NCI-H524 treated with DMSO at 0.1 percent for 48 hours (cell line): ENCODE results near the gene PCTP.

Source experiments
- DNase-seq: peaks from one replicate; lab custom pipeline; 2025; lab: John Stamatoyannopoulos, UW

PCTP gene

DNA sequence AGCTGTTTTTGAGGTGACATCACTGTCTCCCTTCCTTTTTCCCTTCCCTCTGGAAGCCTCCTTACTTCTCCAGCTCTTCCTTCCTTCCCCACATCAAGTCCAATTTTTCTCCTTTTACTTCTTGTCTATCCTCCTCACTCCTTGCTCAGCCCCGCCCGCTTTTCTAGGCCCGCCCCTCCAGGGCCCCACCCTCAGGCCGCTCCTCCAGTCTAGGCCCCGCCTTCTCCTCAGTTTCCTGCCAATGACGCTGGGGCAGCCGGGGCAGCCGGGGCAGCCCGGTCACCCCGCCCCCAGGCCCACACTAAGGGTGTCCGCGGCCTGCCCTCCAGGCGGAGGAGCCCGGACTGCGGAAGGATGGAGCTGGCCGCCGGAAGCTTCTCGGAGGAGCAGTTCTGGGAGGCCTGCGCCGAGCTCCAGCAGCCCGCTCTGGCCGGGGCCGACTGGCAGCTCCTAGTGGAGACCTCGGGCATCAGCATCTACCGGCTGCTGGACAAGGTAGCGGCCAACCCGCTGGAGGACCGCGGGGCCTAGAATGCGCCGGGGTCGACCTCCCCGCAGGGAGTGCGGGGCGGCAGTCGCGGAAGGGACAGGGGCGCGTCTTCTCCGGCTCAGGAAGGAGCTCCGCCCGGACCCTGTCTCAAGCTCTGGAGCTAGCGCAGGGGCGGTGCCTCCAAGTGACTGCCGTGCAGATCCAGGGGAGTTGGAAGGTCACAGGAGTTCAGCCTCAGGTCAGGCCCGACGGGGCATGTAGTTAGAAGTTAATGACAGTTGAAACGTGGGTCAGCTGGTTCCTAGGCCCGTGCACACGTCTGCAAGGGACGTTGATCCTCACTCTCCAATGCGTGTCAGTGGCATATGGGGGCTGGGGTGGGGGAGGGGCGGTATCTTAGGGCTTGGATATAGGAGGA lies at the start of gene PCTP:
PCTP (plus strand) TSS at position 302 of the 908 bp plus-strand sequence; CDS start at position 355, 53 bp downstream.
- peak; percentile 77 for DNase-seq

DNA sequence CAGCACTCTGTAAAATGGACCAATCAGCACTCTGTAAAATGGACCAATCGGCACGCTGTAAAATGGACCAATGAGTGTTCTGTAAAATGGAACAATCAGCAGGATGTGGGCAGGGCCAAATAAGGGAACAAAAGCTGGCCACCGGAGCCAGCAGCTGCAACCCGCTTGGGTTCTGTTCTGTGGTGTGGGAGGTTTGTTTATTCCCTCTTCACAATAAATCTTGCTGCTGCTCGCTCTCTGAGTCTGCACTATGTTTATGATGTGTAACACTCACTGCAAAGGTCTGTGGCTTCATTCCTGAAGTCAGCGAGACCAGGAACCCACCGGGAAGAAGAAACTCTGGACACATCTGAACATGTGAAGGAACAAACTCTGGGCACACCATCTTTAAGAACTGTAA lies 48.7 kb upstream of the PCTP start:
- DNase-seq: no peak

DNA sequence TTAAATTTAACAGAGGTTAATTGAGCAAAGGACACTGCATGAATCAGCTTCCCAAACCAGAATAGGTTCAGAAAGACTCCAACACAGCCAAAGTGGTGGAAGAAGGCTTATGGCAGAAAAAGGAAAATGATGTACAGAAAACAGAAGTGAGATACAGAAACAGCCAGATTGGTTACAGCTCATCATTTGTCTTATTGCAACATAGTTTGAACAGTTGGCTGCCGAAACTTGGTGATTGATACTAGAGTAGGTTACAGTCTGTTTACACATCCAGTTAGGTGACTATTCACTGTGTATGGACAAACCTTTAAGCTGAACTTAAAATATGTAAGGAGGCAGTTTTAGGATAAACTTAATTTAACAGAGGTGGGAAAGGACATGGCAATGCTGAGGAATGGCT lies 46.5 kb upstream of the PCTP start:
- no peak for DNase-seq

DNA sequence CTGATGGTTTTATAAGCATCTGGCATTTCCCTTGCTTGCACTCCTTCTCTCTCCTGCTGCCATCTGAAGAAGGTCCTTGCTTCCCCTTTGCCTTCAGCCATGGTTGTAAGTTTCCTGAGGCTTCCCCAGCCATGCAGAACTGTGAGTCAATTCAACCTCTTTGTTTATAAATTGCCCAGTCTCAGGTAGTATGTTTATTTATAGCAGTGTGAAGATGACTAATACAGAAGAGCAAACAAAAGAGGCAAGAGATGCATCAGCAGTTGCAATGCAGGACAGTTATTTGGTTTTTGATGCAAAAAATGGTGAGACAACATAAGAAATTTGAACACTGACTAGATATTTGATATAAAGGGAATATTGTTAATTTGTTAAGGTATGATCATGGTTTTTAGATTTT lies 45.0 kb upstream of the PCTP start:
- no peak for DNase-seq

DNA sequence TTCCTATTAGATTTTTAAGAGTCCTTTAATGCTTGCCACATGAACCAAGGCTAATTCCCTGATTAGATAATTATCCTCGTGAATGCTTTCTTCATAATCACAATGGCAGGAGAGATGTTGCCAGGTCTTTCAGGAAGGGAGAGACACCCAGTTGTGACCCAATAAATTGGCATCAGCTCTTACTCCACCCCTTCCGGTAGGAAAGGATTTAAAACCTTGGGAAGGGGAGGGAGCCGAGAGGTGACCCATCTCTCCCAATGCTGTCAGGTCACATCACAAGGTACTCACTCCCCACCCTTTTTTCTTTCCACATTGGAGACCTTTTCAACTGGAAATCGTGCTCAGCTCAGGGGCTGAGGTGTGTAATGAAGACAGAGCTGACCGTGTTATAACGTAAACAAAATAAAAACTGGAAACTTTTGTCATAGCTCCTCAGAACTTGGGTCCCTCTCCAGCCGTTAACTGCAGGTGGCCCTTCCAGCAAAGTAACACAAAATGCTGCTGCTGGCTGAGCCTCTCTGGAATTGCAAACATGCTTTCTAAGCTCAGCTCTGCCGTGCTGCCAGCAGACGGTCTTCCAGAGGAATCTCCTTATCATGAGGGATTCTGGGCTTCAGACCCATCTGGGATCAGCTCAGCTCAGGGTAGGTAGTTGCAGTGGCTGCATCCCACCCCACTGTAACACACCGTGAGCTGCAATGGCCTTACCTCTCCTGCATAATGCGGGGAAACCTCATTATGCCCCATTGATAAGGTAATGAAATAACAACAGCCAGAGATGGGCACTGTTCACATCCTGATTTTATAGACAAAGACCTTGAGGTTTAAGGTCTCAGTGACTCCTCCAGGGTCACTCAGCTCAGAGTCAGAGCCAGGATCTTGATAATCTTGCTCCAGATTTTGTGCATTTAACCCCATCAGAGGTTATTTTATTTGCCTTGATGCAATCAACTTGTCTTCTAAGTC lies 43.8 kb upstream of the PCTP start:
- no peak for DNase-seq

DNA sequence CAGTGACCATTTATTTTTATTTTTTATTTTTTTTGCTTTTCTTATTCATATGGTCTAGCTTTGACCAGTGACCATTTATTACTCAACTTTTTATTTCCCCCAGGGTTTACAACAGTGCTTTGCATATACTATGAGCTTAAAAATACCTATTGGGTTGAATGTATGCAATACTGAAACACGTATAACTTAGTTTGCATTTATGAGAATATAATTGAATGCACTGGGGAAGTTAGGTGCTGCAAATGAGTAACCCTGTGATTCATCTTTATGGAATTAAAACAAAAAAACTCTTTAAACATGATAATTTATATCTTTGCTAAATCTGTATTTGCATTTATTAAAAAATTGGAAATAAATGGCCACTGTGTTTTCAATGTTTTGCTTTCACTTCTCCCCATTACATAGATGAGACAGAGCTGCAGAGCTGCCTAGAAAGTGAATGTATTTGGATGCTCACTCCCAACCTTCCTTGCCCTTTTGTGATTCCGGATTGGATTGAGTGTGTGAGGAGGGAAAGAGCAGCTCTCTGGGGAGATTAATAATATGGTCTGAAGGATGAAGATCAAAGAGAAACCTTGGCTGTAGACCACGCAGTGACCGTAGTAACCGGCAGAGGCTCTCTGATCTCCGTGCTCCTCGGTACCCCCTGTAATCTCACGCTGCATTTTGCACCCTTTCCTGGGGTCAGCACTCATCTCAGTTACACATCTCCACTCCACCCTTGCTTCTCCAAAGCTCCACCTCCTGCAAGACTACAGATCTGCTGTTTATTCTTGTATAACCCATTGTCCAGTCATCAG lies 42.5 kb upstream of the PCTP start:
- no peak for DNase-seq

DNA sequence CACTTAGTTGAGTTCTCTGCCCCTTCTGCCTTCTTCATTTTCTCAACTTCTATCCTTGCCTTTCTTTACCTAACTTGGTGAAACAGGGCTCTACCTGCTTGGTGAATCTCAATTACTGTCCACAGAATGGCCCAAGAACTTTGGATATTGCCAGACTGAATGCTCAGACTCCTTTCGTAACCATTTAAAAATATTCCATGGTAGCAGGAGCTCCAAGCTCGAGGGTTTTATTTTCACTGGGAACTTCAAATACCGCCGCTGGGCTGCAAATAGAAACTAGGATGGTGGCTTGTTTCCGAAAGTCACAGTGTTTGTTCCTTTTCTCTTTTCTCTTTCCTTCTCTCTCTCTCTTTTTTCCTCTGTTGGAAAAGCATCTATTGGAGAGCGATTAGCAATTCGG lies 41.4 kb upstream of the PCTP start:
- no peak for DNase-seq

DNA sequence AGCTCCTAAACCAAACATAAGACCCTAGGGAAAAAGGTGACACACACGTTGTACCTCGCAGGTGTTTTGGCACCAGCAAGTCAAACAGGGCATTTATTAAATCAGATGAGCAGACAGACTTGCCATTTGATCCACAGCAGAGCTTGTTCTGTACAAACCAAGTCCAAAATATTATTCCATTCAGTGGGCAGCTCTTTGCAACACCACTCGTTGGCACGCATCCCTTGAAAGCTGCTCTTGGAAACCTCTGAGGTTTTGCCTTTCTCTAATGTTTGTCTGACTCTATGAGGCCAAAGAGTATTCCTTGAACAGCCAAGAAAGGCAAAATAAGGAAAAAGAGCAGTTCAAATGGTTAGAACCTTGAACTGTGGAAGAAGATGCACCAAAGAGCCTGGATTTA lies 40.9 kb upstream of the PCTP start:
- DNase-seq: no peak

DNA sequence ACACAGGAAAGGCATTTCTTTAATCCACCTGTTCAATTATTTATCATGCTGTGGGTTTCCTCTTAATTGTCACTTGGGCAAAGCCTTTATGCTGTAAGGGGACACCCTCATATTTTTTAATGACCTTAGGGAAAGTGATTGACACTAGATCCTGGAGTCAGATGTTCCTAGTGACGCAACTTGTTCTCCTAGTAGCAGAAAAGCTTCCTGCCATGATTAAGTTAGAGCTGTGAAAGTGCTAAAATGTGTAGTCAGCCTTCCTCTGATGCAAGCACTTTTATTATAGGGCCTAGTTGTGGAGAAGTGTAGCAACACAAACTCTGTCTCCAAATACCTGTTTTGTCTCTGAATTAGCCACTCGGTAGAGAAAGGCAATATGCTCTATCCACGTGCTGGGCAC lies 40.4 kb upstream of the PCTP start:
- no peak for DNase-seq

DNA sequence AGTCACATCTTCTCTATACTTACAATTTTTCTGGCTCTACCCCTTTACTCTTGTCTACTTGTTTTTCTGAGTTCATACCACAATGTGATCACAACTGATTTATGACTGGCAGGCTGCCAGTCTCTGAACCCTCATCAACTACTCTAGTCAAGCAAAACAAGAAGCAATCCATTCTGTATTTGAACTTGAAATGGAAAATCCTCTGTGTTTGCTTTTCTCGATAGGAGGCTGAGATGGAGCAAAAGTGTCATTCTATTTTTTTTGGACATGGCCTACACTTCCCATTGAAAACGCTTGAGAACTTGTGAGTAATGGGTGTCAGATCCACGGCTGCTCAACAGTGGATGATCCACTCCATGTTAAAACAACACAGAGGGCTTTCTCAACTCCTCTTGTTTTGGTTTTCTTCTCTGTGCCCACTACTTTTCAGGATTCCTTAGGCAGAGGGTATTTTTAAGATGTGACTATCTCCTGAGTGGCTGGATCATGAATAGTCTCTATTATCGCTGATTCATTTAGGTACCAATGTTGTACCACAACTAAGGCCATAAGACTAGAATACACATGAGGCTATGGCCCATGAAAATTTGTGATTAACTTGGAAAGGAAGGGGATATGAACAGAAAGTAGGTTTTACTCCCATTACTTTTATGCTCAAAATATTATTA lies 39.9 kb upstream of the PCTP start:
- no peak for DNase-seq

DNA sequence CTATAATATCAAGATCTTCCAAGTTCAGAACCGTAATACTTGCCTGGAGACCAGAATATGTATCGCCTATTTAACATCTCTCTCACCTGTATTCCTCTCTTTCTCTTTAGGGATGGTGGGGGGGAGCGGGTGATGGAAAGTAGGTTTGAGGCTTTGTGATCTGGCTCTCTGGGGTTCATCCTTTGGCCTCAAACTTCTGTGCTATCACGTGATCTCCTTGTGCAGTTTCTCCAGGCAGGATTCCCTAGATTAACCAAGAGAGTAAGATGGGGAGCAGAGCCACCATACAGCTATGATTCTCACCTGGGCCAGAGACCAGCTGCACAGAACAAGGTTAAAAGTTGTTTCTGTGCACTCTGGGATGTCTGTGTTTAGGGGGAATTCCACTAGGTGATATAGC lies 33.4 kb upstream of the PCTP start:
- no peak for DNase-seq

DNA sequence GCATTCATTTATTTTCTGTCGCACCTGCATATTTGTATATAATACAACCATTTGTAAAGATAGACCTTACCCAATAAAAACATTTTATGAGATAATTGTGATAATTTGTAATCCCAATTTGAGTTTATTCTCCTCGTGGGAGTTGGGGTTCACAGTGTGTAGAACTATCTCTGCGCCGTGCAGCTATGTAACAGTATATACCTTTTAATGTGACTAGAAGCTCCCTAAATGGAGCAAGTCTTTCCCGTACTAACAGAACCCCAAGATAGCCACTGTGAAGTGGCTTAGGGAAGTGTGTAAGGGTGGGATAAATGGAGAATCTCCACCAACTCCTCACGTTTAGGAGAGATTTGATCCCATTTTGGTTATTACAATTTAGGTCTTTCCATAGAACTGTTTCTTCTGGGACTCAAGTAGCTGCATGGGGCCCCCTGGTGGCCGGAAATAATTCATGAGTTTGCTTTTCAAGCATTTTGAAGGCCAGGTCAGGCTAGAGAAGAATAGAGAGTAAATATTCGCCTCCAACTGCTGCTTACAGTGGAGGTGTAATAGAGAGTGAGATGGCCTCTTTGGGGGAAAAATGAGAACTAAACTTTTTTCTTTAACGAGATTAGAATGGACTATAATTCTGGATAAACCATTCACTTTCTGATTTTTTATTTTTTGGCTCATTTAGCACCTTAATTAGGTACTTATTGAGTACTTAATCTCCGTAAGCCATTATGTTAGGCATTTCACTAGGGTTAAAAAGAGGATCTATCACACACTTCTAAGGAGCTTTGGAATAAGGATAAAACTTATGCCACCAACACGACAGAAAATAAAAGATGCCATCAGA lies 32.7 kb upstream of the PCTP start:
- DNase-seq: peak; percentile 65

DNA sequence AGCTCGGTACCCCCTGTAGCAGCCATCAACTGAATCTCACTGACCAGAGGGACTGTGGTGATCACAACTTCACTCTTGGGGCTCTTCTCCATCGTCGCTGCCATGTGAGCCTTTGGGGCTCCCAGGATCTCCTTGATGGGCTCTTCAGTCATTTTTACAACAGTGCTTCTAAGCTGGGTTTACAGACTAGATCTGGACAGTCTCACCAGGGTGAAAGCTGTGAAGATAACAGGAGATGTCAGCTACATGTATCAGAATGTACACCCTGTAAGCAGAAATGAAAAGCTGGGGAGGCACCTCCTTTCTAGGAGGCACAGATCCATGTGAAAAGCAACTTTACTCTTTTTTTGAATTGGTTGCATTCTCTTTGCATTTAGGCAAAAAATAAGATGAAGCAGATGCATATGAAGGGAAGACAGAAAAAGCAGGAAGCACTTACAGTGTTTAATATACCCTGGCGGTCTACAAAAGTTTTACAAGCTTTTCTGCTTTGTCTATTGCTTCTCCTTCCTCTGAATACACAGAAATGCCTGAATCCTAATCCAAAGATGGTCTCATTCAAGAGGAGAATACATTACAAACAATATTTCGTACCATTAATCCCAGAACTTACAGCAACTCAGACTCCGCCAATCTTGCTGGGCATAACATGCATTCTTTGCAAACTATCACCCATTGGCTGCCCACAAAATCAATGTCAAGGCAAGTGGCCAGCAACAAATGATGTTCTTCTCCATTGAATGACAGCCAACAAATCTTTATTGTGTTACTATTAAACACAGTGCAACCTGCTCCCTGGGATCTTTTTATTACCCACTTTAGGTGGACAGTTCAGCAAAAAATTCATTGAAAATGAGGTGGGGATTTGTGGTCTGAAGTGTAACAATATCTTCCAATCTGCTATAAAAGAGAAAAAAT lies 29.7 kb upstream of the PCTP start:
- no peak for DNase-seq

DNA sequence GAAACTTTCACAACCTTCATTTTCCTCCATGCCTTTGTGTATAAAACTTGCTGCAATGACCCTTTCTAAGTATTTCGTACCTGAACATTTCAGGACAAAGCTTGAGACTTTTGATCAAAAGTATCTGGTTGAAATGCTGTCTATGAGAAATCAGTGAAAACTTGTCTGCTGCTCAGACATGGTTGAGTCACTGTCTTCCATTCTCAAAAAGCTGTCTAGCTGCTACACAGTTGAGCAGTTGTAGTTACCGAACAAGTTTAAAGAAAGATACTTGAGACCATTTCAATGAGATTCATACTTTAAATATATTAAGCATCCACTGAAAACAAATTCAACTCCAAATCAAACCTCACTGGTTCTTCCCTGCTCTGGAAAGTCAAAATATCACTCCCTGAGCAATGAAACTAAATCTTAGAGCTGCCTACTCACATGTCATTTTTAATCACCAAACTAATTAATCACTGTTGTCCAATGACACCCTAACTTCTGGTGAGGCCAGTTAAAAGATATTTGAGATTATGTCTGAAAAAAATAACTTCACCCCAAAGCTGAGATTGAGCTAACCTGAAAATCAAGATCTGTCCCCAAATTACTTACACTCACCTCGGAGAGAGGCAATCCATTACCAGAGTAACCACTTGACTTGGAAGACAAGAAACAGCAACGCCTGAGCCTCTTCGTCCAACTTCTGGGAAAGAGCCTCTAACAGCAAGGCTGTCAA lies 28.7 kb upstream of the PCTP start:
- no peak for DNase-seq

DNA sequence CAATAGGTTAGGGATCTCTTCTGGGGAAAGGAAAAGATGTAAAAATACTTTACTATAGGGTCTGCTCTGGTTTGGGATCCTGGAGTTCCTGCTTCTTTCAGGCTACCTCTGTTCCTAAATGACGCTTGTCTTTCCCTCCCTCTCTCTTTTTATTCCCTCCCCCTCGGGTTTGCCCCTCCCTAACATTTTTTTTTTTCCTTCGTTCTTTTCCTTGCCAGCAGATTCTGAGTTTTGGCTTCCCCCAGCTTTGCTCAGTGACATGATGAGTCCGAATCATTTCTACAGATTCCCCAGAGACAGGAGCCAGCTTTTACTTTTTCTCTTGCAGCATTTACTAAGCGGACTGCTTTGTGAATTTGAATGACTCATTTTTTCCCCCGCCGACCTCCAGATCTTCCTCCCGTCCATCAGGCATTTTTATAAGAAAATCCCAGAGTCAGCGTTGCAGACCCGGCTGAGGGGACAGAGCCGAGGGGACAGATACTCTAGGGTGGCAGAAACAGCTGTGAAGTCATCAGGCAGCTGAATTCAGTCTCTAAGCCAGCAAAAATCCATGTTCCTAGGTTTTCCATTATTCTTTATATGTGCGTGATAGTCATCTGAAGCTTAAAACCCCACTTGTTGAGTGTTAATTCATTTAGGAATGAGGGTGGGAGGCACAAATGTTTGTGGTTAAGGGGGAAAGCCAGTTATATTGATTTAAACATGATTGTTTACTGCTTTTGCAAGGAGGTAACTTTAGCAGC lies 27.9 kb upstream of the PCTP start, which contains the start of gene TMEM100:
TMEM100 (minus strand) TSS at position 123 of the 746 bp plus-strand sequence. CDS start 1,794 bp downstream, outside the sequence.
- no peak for DNase-seq

DNA sequence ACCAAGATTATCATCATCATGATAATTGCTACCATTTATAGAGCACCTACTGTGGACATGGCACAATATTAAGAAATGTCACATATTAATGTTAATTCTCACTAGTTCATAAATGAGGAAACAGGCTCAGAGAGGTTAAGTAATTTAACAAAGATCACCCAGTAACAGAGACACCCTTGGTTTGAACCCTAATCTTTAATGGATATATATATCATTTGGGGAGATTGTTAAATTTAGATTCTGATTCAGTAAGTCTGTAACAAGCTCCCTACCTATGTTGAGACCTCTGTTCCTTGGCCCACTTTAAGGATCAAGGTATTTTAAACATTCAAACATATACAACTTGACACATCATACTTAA lies 27.4 kb upstream of the PCTP start:
- DNase-seq: no peak

DNA sequence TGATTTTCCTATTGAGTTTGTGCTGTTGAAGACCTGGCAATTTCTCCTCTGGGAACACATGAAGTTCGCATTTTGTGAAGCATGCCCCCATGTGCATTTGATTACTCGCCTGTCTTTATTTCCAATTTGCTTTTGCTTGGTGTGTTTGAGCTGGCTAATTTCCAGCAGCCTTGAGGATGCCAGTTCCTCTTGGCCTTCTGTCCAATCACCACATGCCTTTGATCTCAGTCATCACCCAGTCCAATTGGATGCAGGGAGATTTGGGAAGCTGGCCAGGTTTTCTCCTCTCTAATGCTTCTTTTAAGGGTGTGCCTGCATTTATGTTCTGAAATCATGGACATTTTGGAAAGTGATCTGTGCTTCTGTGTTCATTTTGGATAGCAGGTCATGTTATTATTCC lies 24.4 kb upstream of the PCTP start:
- no peak for DNase-seq

DNA sequence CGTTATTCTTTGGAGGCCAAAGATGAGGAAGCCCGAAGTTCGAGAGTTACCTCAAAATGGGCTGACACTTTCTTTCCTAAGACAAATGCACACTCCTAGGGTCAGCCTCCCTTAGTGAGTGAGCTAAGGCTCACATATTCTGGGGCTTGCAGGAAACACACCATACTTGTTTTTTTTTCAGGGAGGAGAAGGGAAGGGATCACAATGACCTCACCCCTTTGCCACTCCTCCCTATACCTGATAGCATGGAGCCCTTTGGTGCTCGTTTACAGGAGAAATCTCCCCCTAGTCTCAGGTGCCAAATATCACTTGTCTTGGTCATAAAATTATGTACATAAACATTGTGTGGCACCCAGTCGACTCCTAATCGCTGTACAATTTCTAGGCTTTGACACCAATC lies 23.6 kb upstream of the PCTP start:
- no peak for DNase-seq
